GM12801 (cell line): ENCODE measurements around the gene ACBD3.

Experiments
- CTCF ChIP-seq: IDR thresholded peaks from one replicate; pipeline ENCODE4 v1.5.1; 2011; ENCODE audit warnings: control low read depth; ENCODE audit not compliant: insufficient read length; ENCODE audit errors: extremely low read depth

Gene ACBD3

GRCh38 chr1:226148121-226148648, 38.4 kb downstream of the ACBD3 start:
- TF ChIP-seq CTCF: no peak

GRCh38 chr1:226144045-226144444, 42.5 kb downstream of the ACBD3 start:
- no peak for TF ChIP-seq CTCF

- no peak for TF ChIP-seq CTCF
Observed at GRCh38 chr1:226135709-226136108, 50.8 kb downstream of the ACBD3 start.

- no peak for TF ChIP-seq CTCF
Observed at GRCh38 chr1:226135059-226135651, 51.4 kb downstream of the ACBD3 start.

- no peak for TF ChIP-seq CTCF
Observed at GRCh38 chr1:226134170-226135058, 52.1 kb downstream of the ACBD3 start.

GRCh38 chr1:226133504-226134123, 52.9 kb downstream of the ACBD3 start:
- no peak for TF ChIP-seq CTCF
